GM19438 (cell line): ENCODE measurements around the gene CEP57L1.
"Not testable (repeated sequence)": the region's sequence is repeated elsewhere in the genome, so short reads cannot be mapped to it uniquely, and the experiment has no call there.

Source experiments
- ATAC-seq: cut with Tn5 transposase; IDR thresholded peaks from one replicate; pipeline ENCODE4 v1.9.1; 2021; ENCODE audit warnings: low read depth; ENCODE audit not compliant: unreplicated experiment

CEP57L1 gene

DNA sequence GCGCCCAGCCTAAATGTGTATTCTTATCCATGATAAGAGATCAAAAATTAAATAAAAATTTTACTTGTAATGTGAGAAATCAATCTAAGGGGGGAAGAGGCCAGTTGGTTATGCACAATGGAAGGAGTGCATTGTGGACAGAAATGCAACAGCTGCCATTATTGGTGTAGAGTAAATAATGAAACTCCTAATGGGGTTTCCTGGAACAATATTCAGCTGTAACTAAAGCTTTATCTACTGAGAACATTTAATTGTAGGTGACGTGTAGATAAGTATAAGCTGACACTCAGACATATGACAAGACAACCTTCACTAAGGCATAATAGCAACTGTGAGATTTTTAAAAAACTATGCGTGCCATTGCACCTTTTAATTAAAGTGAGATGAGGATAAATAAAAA lies 71.4 kb downstream of the CEP57L1 start:
- no peak for ATAC-seq

DNA sequence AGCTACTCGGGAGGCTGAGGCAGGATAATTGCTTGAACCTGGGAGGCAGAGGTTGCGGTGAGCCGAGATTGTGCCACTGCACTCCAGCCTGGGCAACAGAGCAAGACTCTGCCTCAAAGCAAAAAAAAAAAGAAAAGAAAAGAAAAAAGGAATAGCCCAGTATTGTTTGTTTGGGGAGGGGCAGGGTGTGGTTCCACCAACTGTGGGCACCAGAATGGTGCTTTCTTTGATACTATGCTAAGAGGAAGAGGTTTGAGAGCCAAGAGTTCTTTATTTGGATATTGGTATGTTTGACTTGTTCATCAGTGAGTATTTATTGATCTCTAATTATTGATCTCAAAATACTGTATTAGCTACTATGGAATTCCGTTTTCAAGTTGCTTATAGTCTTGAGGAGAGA lies 72.3 kb downstream of the CEP57L1 start:
- no peak for ATAC-seq

DNA sequence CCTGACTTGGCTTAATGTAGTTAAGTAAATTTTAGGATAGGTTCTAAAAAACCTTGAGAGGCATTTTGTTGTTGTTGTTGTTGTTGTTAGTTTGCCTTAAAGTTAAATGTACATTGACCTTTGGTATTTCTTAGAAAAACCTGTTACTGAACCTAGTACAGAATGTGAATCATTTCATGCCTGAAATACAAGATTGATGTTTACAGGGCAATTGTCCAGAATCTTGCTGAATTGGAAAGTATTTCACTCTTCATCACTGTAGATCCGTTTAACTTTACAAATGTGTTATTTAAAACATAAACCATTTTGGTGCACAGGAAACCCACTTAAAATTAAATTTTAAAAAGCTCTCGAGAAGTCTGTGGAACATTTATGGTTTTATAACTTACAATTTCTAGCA lies 75.0 kb downstream of the CEP57L1 start:
- no peak for ATAC-seq

GRCh38 chr6:109172101-109172746 lies 76.9 kb downstream of the CEP57L1 start:
- ATAC-seq = no peak

- ATAC-seq = no peak
These were observed 79.6 kb downstream of the CEP57L1 start for GRCh38 chr6:109174916-109175315.

- no peak for ATAC-seq
These were observed 83.6 kb downstream of the CEP57L1 start for GRCh38 chr6:109178921-109179320.

- no peak for ATAC-seq
These were observed 84.2 kb downstream of the CEP57L1 start for GRCh38 chr6:109179507-109179906.

- no peak for ATAC-seq
These were observed 87.3 kb downstream of the CEP57L1 start for GRCh38 chr6:109182578-109182977.

DNA sequence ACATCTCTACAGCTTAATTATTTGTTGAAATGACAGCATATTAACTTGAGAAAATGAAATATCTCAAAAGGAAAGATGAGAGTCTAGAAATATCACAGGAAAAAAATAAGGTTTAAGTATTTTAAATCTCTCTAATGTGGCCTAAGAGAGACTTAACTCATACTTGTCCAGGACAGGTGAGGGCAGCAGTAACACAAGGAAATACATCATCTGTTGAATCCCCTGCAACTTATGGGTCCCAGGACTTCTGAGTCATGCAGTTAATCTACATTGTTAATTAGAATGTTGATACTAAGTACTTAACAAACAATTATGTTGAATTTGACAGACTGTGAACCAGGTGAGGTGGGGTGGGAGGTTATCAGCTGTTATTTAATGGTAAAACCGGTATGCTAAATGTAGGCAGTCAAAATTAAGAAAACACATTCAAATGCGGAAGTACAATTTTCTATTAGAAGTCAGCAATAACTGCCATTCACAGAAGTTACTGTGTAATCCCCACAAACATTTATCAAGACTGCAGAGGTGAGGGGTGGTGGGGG lies 87.9 kb downstream of the CEP57L1 start:
- no peak for ATAC-seq

- ATAC-seq = no peak
These were observed 89.3 kb downstream of the CEP57L1 start for GRCh38 chr6:109184638-109185037.

GRCh38 chr6:109186012-109186411 lies 90.7 kb downstream of the CEP57L1 start:
- no peak for ATAC-seq

GRCh38 chr6:109187399-109188114 lies 92.2 kb downstream of the CEP57L1 start:
- no peak for ATAC-seq

GRCh38 chr6:109188115-109188411 lies 92.8 kb downstream of the CEP57L1 start:
- ATAC-seq = no peak

DNA sequence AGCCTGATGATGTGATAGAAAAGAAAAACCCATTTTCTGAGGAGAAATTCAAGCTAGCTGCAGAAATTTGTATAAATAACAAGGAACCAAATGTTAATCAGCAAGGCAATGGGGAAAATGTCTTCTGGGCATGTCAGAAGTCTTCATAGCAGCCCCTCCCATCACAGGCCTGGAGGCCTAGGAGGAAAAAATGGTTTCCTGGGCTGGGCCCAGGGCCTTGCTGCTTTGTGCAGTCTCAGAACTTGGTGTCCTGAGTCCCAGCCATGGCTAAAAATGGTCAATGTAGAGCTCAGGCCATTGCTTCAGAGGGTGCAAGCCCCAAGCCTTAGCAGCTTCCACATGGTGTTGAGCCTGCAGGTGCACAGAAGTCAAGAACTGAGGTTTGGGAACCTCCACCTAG lies 96.1 kb downstream of the CEP57L1 start:
- not testable (repeated sequence) for ATAC-seq

GRCh38 chr6:109192865-109193264 lies 97.6 kb downstream of the CEP57L1 start:
- ATAC-seq = no peak

GRCh38 chr6:109194880-109195279 lies 99.6 kb downstream of the CEP57L1 start:
- no peak for ATAC-seq

- no peak for ATAC-seq
These were observed 101.8 kb downstream of the CEP57L1 start for GRCh38 chr6:109197061-109197460.

DNA sequence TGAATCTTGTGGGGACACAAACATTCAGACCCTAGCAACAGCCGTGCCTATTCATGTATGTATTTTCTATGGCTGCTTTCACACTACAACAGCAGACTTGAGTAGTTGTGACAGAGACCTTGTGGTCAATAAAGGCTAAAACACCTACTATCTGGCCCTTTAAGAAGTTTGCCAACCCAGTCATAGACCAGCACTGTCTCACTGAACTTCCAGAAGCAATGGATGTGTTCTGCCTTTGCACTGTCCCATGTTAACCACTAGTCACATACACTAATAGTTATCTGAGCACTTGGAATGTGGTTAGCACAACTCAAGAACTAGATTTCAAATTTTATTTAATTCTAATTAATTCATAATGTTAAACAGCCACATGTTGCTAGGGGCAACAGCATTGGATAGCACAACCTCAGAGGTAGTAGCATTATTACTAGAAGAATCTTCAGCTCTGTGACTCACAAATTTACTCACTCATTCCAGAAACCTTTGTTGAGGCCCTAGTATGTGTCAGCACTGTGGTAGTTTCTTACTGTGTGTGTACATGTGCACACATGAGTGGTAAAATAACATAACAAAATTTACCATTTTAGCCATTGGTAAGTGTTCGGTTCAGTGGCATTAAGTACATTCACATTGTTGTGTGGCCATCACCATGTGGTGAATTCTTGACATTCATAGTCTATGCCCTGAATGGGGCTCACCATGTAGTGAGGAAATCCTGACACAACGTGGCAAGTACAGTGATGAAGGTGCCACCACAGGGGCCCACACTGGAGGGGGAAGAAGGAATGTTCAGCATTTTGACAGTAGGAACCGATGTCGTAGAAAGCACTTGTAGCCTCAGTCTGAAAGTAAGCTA lies 107.3 kb downstream of the CEP57L1 start:
- no peak for ATAC-seq

GRCh38 chr6:109204511-109204910 lies 109.2 kb downstream of the CEP57L1 start:
- ATAC-seq = no peak

DNA sequence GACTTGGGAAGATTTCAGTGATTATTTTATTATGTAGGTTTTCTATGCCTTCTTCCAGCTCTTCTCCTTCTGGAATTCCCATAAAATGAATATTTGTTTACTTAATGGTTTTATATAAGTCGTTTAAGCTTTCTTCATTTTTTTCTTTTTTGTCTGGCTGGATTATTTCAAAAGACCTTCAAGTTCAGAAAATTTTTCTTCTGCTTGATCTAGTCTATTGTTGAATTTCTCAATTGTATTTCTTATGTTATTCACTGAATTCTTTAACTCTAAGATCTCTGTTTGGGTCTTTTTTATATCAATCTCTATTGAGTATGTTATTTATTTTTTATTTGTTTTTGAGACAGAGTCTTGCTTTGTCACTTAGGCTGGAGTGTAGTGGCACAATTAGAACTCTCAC lies 117.4 kb downstream of the CEP57L1 start:
- ATAC-seq = no peak
